ENCODE data around the gene GNA12. TPM values are rescaled to one million over a fixed set of nuclear protein-coding genes. Genes with fewer than 3 reads are reported as not detected.

GNA12 gene
- total RNA-seq, 1 donor from 2014 or later, result 29.5 TPM

GRCh38 chr7:2807460-2807844 lies 36.7 kb downstream of the GNA12 start:
- Histone ChIP-seq H3K27me3 (no peaks in the 10 kb centered on the region), H3K4me1 (peaks cover 52% of the 10 kb centered on the region), H3K4me3 (no peak overlapping the region), H3K36me3 (no peaks in the 10 kb centered on the region), H3K9me3 (no peaks in the 10 kb centered on the region), H3K27ac (no peak overlapping the region)
- no peak for DNase-seq (ENCODE audit: extremely low spot score in 2 of 2)
- intact Hi-C loops (cut with DNase I), result no loop called here
- TF ChIP-seq POLR2A (IDR thresholded peaks at IDR 0.05) (no peak), CTCF (IDR thresholded peaks at IDR 0.05) (no peak), POLR2AphosphoS5 (IDR thresholded peaks at IDR 0.05; ENCODE audit: insufficient read depth in 1 of 2, low read depth in 1 of 2) (no peak)

GRCh38 chr7:2806571-2806970 lies 37.5 kb downstream of the GNA12 start:
- no peak overlapping the region for H3K27ac ChIP-seq
- DNase-seq (ENCODE audit: extremely low spot score in 2 of 2), result no peak
- H3K9me3 ChIP-seq, result no peaks in the 10 kb centered on the region
- TF ChIP-seq POLR2AphosphoS5 (IDR thresholded peaks at IDR 0.05; ENCODE audit: insufficient read depth in 1 of 2, low read depth in 1 of 2), result no peak
- TF ChIP-seq CTCF (IDR thresholded peaks at IDR 0.05), result no peak
- no peak for TF ChIP-seq POLR2A (IDR thresholded peaks at IDR 0.05)
- no peak overlapping the region for H3K4me3 ChIP-seq
- intact Hi-C loops (cut with DNase I), result no loop called here
- H3K4me1 ChIP-seq, result peaks cover 52% of the 10 kb centered on the region
- H3K36me3 ChIP-seq, result no peaks in the 10 kb centered on the region
- no peaks in the 10 kb centered on the region for H3K27me3 ChIP-seq

- Histone ChIP-seq H3K9me3 (no peaks in the 10 kb centered on the region), H3K4me1 (peaks cover 48% of the 10 kb centered on the region), H3K27me3 (no peaks in the 10 kb centered on the region), H3K4me3 (no peak overlapping the region), H3K36me3 (no peaks in the 10 kb centered on the region), H3K27ac (no peak overlapping the region)
- intact Hi-C loops (cut with DNase I), result no loop called here
- DNase-seq (ENCODE audit: extremely low spot score in 2 of 2), result no peak
- TF ChIP-seq POLR2AphosphoS5 (IDR thresholded peaks at IDR 0.05; ENCODE audit: insufficient read depth in 1 of 2, low read depth in 1 of 2) (no peak), CTCF (IDR thresholded peaks at IDR 0.05) (no peak), POLR2A (IDR thresholded peaks at IDR 0.05) (no peak)
Observed at GRCh38 chr7:2805213-2805944, 38.7 kb downstream of the GNA12 start.

GRCh38 chr7:2804227-2804763 lies 39.8 kb downstream of the GNA12 start:
- no peaks in the 10 kb centered on the region for H3K9me3 ChIP-seq
- no peak overlapping the region for H3K4me3 ChIP-seq
- peak in 1 of 2 donors; percentile 60 for DNase-seq (ENCODE audit: extremely low spot score in 2 of 2)
- H3K27me3 ChIP-seq, result no peaks in the 10 kb centered on the region
- peaks cover 44% of the 10 kb centered on the region for H3K4me1 ChIP-seq
- no peaks in the 10 kb centered on the region for H3K36me3 ChIP-seq
- intact Hi-C loops (cut with DNase I), result no loop called here
- TF ChIP-seq CTCF (IDR thresholded peaks at IDR 0.05) (no peak), POLR2A (IDR thresholded peaks at IDR 0.05) (no peak), POLR2AphosphoS5 (IDR thresholded peaks at IDR 0.05; ENCODE audit: insufficient read depth in 1 of 2, low read depth in 1 of 2) (no peak)
- no peak overlapping the region for H3K27ac ChIP-seq

- Histone ChIP-seq H3K36me3 (no peaks in the 10 kb centered on the region), H3K4me1 (peaks cover 44% of the 10 kb centered on the region), H3K9me3 (no peaks in the 10 kb centered on the region), H3K4me3 (no peak overlapping the region), H3K27ac (no peak overlapping the region), H3K27me3 (no peaks in the 10 kb centered on the region)
- no peak for TF ChIP-seq POLR2AphosphoS5 (IDR thresholded peaks at IDR 0.05; ENCODE audit: insufficient read depth in 1 of 2, low read depth in 1 of 2)
- intact Hi-C loops (cut with DNase I), result no loop called here
- no peak for DNase-seq (ENCODE audit: extremely low spot score in 2 of 2)
Observed at GRCh38 chr7:2803755-2804154, 40.4 kb downstream of the GNA12 start.

Data from vagina (tissue), 2 donors.